Mononuclear cell (primary cell): ENCODE data around the gene PIK3R6. TPM values are rescaled to one million over a fixed set of nuclear protein-coding genes. Genes with fewer than 3 reads are reported as not detected.
"Not testable (repeated sequence)": the region's sequence is repeated elsewhere in the genome, so short reads cannot be mapped to it uniquely, and the experiment has no call there.

ENCODE experiments used
- H3K27me3 ChIP-seq: 2 replicates; pipeline ENCODE4 v1.6.0; 2011; ENCODE audit warnings: low read length, control low read depth; ENCODE audit not compliant: insufficient read depth
- H3K4me1 ChIP-seq: 2 replicates; pipeline ENCODE4 v1.5.1; 2011; ENCODE audit warnings: mild to moderate bottlenecking, low read length, control low read depth; ENCODE audit not compliant: insufficient read depth
- H3K4me3 ChIP-seq: 2 replicates; pipeline ENCODE4 v1.5.1; 2011; ENCODE audit warnings: mild to moderate bottlenecking, low read length, moderate library complexity
- H3K9me3 ChIP-seq: 2 replicates; pipeline ENCODE4 v1.5.1; 2011; ENCODE audit warnings: low read depth, mild to moderate bottlenecking, control low read depth, low read length
- total RNA-seq: library from RNA; depleted of rRNA; stranded (reverse); fragments of >200 nt; gene quantifications from one replicate; pipeline ENCODE4 v1.2.3, GENCODE V29; 2012

The PIK3R6 gene
- total RNA-seq, 1 donor, result 1.5 TPM

- Histone ChIP-seq H3K4me1 (no peaks in the 10 kb centered on the region), H3K9me3 (no peaks in the 10 kb centered on the region), H3K4me3 (no peak overlapping the region), H3K27me3 (no peaks in the 10 kb centered on the region)
Measured at GRCh38 chr17:8887301-8887700, 19.8 kb upstream of the PIK3R6 start.

GRCh38 chr17:8885967-8886684, 18.7 kb upstream of the PIK3R6 start:
- Histone ChIP-seq H3K4me1 (no peaks in the 10 kb centered on the region), H3K27me3 (no peaks in the 10 kb centered on the region), H3K9me3 (no peaks in the 10 kb centered on the region), H3K4me3 (no peak overlapping the region)

- not testable (repeated sequence) for H3K9me3 ChIP-seq, H3K4me1 ChIP-seq, H3K27me3 ChIP-seq, H3K4me3 ChIP-seq
Measured at GRCh38 chr17:8885163-8885966, 17.9 kb upstream of the PIK3R6 start.

GRCh38 chr17:8884336-8884990, 17.0 kb upstream of the PIK3R6 start:
- no peaks in the 10 kb centered on the region for H3K27me3 ChIP-seq
- H3K4me3 ChIP-seq, result no peak overlapping the region
- no peaks in the 10 kb centered on the region for H3K4me1 ChIP-seq
- no peaks in the 10 kb centered on the region for H3K9me3 ChIP-seq

- H3K4me1 ChIP-seq, result no peaks in the 10 kb centered on the region
- no peak overlapping the region for H3K4me3 ChIP-seq
- H3K27me3 ChIP-seq, result no peaks in the 10 kb centered on the region
- no peaks in the 10 kb centered on the region for H3K9me3 ChIP-seq
Measured at GRCh38 chr17:8883353-8883752, 15.9 kb upstream of the PIK3R6 start.

- Histone ChIP-seq H3K4me3 (no peak overlapping the region), H3K27me3 (no peaks in the 10 kb centered on the region), H3K4me1 (no peaks in the 10 kb centered on the region), H3K9me3 (no peaks in the 10 kb centered on the region)
Measured at GRCh38 chr17:8881606-8882005, 14.1 kb upstream of the PIK3R6 start.

- Histone ChIP-seq H3K4me1 (no peaks in the 10 kb centered on the region), H3K27me3 (no peaks in the 10 kb centered on the region), H3K9me3 (no peaks in the 10 kb centered on the region), H3K4me3 (no peak overlapping the region)
Measured at GRCh38 chr17:8880466-8880865, 13.0 kb upstream of the PIK3R6 start.

GRCh38 chr17:8879410-8879809, 11.9 kb upstream of the PIK3R6 start:
- Histone ChIP-seq H3K4me3 (no peak overlapping the region), H3K27me3 (no peaks in the 10 kb centered on the region)

GRCh38 chr17:8877984-8878383, 10.5 kb upstream of the PIK3R6 start:
- Histone ChIP-seq H3K27me3 (no peaks in the 10 kb centered on the region), H3K9me3 (no peaks in the 10 kb centered on the region), H3K4me3 (no peak overlapping the region), H3K4me1 (peaks cover 8% of the 10 kb centered on the region)

More at GRCh38 chr17:8879410-8879809, 11.9 kb upstream of the PIK3R6 start:
- H3K4me1 ChIP-seq, result no peaks in the 10 kb centered on the region
- no peaks in the 10 kb centered on the region for H3K9me3 ChIP-seq

GRCh38 chr17:8875957-8876356, 8.5 kb upstream of the PIK3R6 start:
- H3K4me1 ChIP-seq, result peaks cover 17% of the 10 kb centered on the region

GRCh38 chr17:8875436-8875835, 8.0 kb upstream of the PIK3R6 start:
- Histone ChIP-seq H3K4me1 (peaks cover 17% of the 10 kb centered on the region), H3K27me3 (no peaks in the 10 kb centered on the region), H3K4me3 (no peak overlapping the region), H3K9me3 (no peaks in the 10 kb centered on the region)

More at GRCh38 chr17:8875957-8876356, 8.5 kb upstream of the PIK3R6 start:
- Histone ChIP-seq H3K4me3 (no peak overlapping the region), H3K9me3 (no peaks in the 10 kb centered on the region), H3K27me3 (no peaks in the 10 kb centered on the region)

GRCh38 chr17:8873801-8874715, 6.6 kb upstream of the PIK3R6 start:
- H3K4me3 ChIP-seq, result no peak overlapping the region
- no peaks in the 10 kb centered on the region for H3K27me3 ChIP-seq
- no peaks in the 10 kb centered on the region for H3K9me3 ChIP-seq
- peaks cover 18% of the 10 kb centered on the region for H3K4me1 ChIP-seq

- H3K4me1 ChIP-seq, result peaks cover 30% of the 10 kb centered on the region
- H3K4me3 ChIP-seq, result no peak overlapping the region
- H3K9me3 ChIP-seq, result no peaks in the 10 kb centered on the region
- no peaks in the 10 kb centered on the region for H3K27me3 ChIP-seq
Measured at GRCh38 chr17:8872705-8873435, 5.4 kb upstream of the PIK3R6 start.
